PC-3 (cell line): ENCODE measurements around the gene COL12A1. TPM values are rescaled to one million over a fixed set of nuclear protein-coding genes. Genes with fewer than 3 reads are reported as not detected.

Source experiments
- ATAC-seq: fragments of 200-7000 bp; cut with Tn5 transposase; 2 replicates; pipeline ENCODE4 v1.9.1; 2020; ENCODE audit warnings: mild to moderate bottlenecking, moderate library complexity
- Bru-seq: library from RNA; stranded (reverse); fragments of 400-500 nt; gene quantifications from one replicate; lab custom pipeline; 2021; lab: Mats Ljungman, UMichigan
- BruChase-seq, 2 experiments: library from RNA; stranded (reverse); fragments of 400-500 nt; gene quantifications; one replicate each; lab custom pipeline; 2021; lab: Mats Ljungman, UMichigan
- BruUV-seq: library from RNA; stranded (reverse); fragments of 400-500 nt; replicated peaks from 2 replicates; lab custom pipeline; 2021; lab: Mats Ljungman, UMichigan
- CTCF ChIA-PET: fragments of 300-600 bp; sonication (Branson Sonifier 250); formaldehyde crosslinking; loops from one replicate; lab custom pipeline; 2022; ENCODE audit warnings: antibody characterized with exemption; lab: Charles Lee
- POLR2A ChIA-PET: fragments of 300-600 bp; sonication (Branson Sonifier 250); formaldehyde crosslinking; loops from one replicate; lab custom pipeline; 2022; ENCODE audit warnings: antibody characterized with exemption; ENCODE audit not compliant: unreplicated experiment; lab: Charles Lee
- DNase-seq: peaks from one replicate; pipeline ENCODE4 v3.0.0-alpha.2; 2015
- H2AFZ ChIP-seq: fragments of 300-600 bp; sonication (generic); 2 replicates; pipeline ENCODE4 v1.6.0; 2016; ENCODE audit warnings: antibody characterized with exemption, low read length
- H3F3A ChIP-seq: fragments of 300-600 bp; sonication (generic); one replicate; pipeline ENCODE4 v1.6.0; 2017; ENCODE audit warnings: antibody characterized with exemption, low read length, control low read depth, mild to moderate bottlenecking; ENCODE audit not compliant: unreplicated experiment
- H3K27ac ChIP-seq: fragments of 300-600 bp; sonication (generic); 2 replicates; pipeline ENCODE4 v1.5.1; 2016; ENCODE audit warnings: mild to moderate bottlenecking, low read length
- H3K27me3 ChIP-seq: fragments of 300-600 bp; sonication (generic); 2 replicates; pipeline ENCODE4 v1.6.1; 2016; ENCODE audit warnings: low read length, mixed read lengths
- H3K36me3 ChIP-seq: fragments of 300-600 bp; sonication (generic); 2 replicates; pipeline ENCODE4 v1.6.1; 2016; ENCODE audit warnings: low read depth, mixed run types, low read length, mixed read lengths
- H3K4me1 ChIP-seq: fragments of 300-600 bp; sonication (generic); 2 replicates; pipeline ENCODE4 v1.5.1; 2016; ENCODE audit warnings: low read length; ENCODE audit not compliant: insufficient read depth
- H3K4me2 ChIP-seq: fragments of 300-600 bp; sonication (generic); 2 replicates; pipeline ENCODE4 v1.6.0; 2016; ENCODE audit warnings: low read length
- H3K4me3 ChIP-seq: fragments of 300-600 bp; sonication (generic); 2 replicates; pipeline ENCODE4 v1.5.1; 2016; ENCODE audit warnings: mild to moderate bottlenecking, low read length, mixed read lengths
- H3K79me2 ChIP-seq: fragments of 300-600 bp; sonication (generic); 2 replicates; pipeline ENCODE4 v1.6.1; 2017; ENCODE audit warnings: low read length, mixed read lengths
- H3K9ac ChIP-seq: fragments of 300-600 bp; sonication (generic); 2 replicates; pipeline ENCODE4 v1.6.0; 2016; ENCODE audit warnings: mild to moderate bottlenecking, low read length
- H3K9me2 ChIP-seq: fragments of 300-600 bp; sonication (generic); replicated peaks from 2 replicates; pipeline ENCODE4 v1.6.1; 2016; ENCODE audit warnings: mixed run types, low read length, mixed read lengths
- H3K9me3 ChIP-seq: fragments of 300-600 bp; sonication (generic); 2 replicates; pipeline ENCODE4 v1.6.1; 2016; ENCODE audit warnings: low read length, mixed read lengths
- H4K20me1 ChIP-seq: fragments of 300-600 bp; sonication (generic); 2 replicates; pipeline ENCODE4 v1.6.1; 2016; ENCODE audit warnings: low read length, mixed read lengths
- EZH2 ChIP-seq: fragments of 300-600 bp; sonication (generic); IDR thresholded peaks from one replicate; pipeline ENCODE4 v1.6.1; 2017; ENCODE audit warnings: antibody characterized with exemption, mild to moderate bottlenecking, low read length; ENCODE audit not compliant: unreplicated experiment
- EZH2phosphoT487 ChIP-seq: fragments of 300-600 bp; sonication (generic); IDR thresholded peaks from 2 replicates; pipeline ENCODE4 v1.6.1; 2018; ENCODE audit warnings: mild to moderate bottlenecking, antibody characterized with exemption, low read length, borderline replicate concordance
- intact Hi-C: fragments of 100-400 bp; cut with micrococcal nuclease; formaldehyde crosslinking; loops from 2 replicates; pipeline ENCODE4 v1.9.0; 2023
- long read RNA-seq: library from polyadenylated mRNA; unstranded; transcript quantifications from one replicate; pipeline ENCODE4 v2.0.0, GENCODE V29; 2021; ENCODE audit not compliant: unreplicated experiment
- total RNA-seq: library from RNA; depleted of rRNA; stranded (reverse); fragments of >200 nt; gene quantifications from 2 replicates; pipeline ENCODE4 v1.2.3, GENCODE V29; 2014; rRNA removed
- TF ChIP-seq, protein P1 (sequence below): fragments of 300-600 bp; sonication (generic); conservative IDR thresholded peaks from 2 replicates; pipeline ENCODE4 v1.5.1; 2017; ENCODE audit warnings: antibody characterized with exemption, low read depth, mild to moderate bottlenecking, low read length

COL12A1 gene
- 24.2 and 41.2 TPM in 2 replicates for total RNA-seq
- Bru-seq, nascent RNA, result percentile 57 among the genes with signal in this experiment
- BruChase-seq, experiment 1, labeled RNA remaining after a 6-hour chase, result percentile 66 among the genes with signal in this experiment
- percentile 61 among the genes with signal in this experiment for BruChase-seq, experiment 2, labeled RNA remaining after a 2-hour chase
- long read RNA-seq, partial matches to known transcripts, result 9 of 12 reads
- long read RNA-seq, other reads (novel, unspliced or antisense), result 3 of 12 reads

GRCh38 chr6:75205776-75206575, at the start of gene COL12A1:
Gene COL12A1, minus strand, starts transcription at chr6:75206053. Its CDS starts 3,261 bp downstream, at chr6:75202792.
- ChIA-PET POLR2A (no interaction called here), CTCF (no interaction called here)
- intact Hi-C loops, result loop anchor here (1.0 to 10.0 kb wide), 8 partner anchors 601 to 1469 kb away; no protein-coding TSS in a partner anchor
- H3K9me3 ChIP-seq, result no peaks in the 10 kb centered on the region
- H3K4me1 ChIP-seq, result peaks cover 13% of the 10 kb centered on the region
- H3K79me2 ChIP-seq, result peaks cover 44% of the 10 kb centered on the region
- H3K9ac ChIP-seq, result peak within 1 kb of the TSS; percentile 59
- DNase-seq, result peak; percentile 96
- TF ChIP-seq EZH2, result no peak
- no peak for TF ChIP-seq EZH2phosphoT487
- TF ChIP-seq, protein P1, sequence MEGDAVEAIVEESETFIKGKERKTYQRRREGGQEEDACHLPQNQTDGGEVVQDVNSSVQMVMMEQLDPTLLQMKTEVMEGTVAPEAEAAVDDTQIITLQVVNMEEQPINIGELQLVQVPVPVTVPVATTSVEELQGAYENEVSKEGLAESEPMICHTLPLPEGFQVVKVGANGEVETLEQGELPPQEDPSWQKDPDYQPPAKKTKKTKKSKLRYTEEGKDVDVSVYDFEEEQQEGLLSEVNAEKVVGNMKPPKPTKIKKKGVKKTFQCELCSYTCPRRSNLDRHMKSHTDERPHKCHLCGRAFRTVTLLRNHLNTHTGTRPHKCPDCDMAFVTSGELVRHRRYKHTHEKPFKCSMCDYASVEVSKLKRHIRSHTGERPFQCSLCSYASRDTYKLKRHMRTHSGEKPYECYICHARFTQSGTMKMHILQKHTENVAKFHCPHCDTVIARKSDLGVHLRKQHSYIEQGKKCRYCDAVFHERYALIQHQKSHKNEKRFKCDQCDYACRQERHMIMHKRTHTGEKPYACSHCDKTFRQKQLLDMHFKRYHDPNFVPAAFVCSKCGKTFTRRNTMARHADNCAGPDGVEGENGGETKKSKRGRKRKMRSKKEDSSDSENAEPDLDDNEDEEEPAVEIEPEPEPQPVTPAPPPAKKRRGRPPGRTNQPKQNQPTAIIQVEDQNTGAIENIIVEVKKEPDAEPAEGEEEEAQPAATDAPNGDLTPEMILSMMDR, result no peak
- peak within 1 kb of the TSS; percentile 98 for H3K4me2 ChIP-seq
- ATAC-seq, result peak; percentile 60
- no peaks in the 10 kb centered on the region for H4K20me1 ChIP-seq
- no TSS peak for BruUV-seq
- no peaks in the 10 kb centered on the region for H3K36me3 ChIP-seq
- H3K4me3 ChIP-seq, result peak within 1 kb of the TSS; percentile 98
- H3K27me3 ChIP-seq, result no peaks in the 10 kb centered on the region
- peak within 1 kb of the TSS; percentile 37 for H3K27ac ChIP-seq
- H3K9me2 ChIP-seq, result no peaks in the 10 kb centered on the region
- H3F3A ChIP-seq, result no peaks in the 10 kb centered on the region
- H2AFZ ChIP-seq, result peak within 1 kb of the TSS; percentile 94

DNA sequence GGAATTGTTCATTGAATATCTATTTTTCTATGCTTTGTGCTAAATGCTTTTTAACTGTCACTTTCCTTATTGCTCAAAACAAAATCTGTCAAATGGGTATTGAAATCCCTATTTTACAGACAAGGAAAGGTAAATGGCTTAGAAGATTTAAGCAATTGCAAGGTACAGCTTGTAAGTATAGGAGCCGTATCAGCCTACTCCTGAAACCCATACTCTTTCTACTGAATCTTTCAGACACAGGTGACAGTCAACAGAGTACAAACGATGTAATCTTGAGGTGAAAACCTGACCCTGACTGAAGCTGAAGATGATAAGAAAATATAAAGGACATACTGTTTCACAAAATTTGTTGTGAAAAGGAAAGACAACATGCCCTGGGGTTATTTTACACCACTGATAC, 44.7 kb upstream of the COL12A1 start:
- CTCF ChIA-PET, result no interaction called here
- H3K9ac ChIP-seq, result no peak overlapping the region
- H3F3A ChIP-seq, result no peaks in the 10 kb centered on the region

More for the DNA sequence above, 44.7 kb upstream of the COL12A1 start:
- Histone ChIP-seq H3K9me3 (no peaks in the 10 kb centered on the region), H3K9me2 (no peaks in the 10 kb centered on the region), H3K79me2 (no peaks in the 10 kb centered on the region), H3K4me2 (no peak overlapping the region), H3K36me3 (no peaks in the 10 kb centered on the region), H3K4me1 (no peaks in the 10 kb centered on the region), H3K4me3 (no peak overlapping the region), H4K20me1 (no peaks in the 10 kb centered on the region), H3K27ac (no peak overlapping the region), H2AFZ (no peak overlapping the region), H3K27me3 (no peaks in the 10 kb centered on the region)
- POLR2A ChIA-PET, result no interaction called here
- intact Hi-C loops, result no loop called here
- ATAC-seq (no peak), DNase-seq (no peak)
- TF ChIP-seq EZH2phosphoT487, result no peak
- TF ChIP-seq, protein P1, result no peak
- no peak for TF ChIP-seq EZH2
- BruUV-seq, result no TSS peak
